GM12873 (cell line): ENCODE results near the gene FRMD1.

ENCODE experiments used
- CTCF ChIP-seq: IDR thresholded peaks from 2 replicates; pipeline ENCODE4 v1.5.1; 2012; ENCODE audit warnings: low read depth, mild to moderate bottlenecking, moderate library complexity, low read length, control low read depth; ENCODE audit not compliant: insufficient read depth; ENCODE audit errors: missing control alignments

Gene FRMD1

GRCh38 chr6:168109171-168109570 is 30.2 kb upstream of the FRMD1 start:
- no peak for TF ChIP-seq CTCF

- TF ChIP-seq CTCF, result no peak
These were observed 28.4 kb upstream of the FRMD1 start for GRCh38 chr6:168107191-168107983.

GRCh38 chr6:168106633-168107005 is 27.6 kb upstream of the FRMD1 start:
- TF ChIP-seq CTCF, result no peak

- TF ChIP-seq CTCF, result no peak
These were observed 27.0 kb upstream of the FRMD1 start for GRCh38 chr6:168105813-168106632.

GRCh38 chr6:168104636-168105035 is 25.6 kb upstream of the FRMD1 start:
- no peak for TF ChIP-seq CTCF

GRCh38 chr6:168103050-168103830 is 24.2 kb upstream of the FRMD1 start:
- TF ChIP-seq CTCF, result no peak
